HepG2 (cell line): ENCODE data around the gene TBC1D16. TPM values are rescaled to one million over a fixed set of nuclear protein-coding genes. Genes with fewer than 3 reads are reported as not detected.
A peak's percentile ranks its signal among the peaks of the same experiment; 100 is the strongest.

Experiments
- HDAC1 ChIP-seq: sonication (generic); formaldehyde crosslinking; IDR thresholded peaks from 2 replicates; pipeline ENCODE4 v1.5.1; 2020; ENCODE audit warnings: mild to moderate bottlenecking, missing genetic modification reagents
- IRF2 ChIP-seq: IDR thresholded peaks from 2 replicates; pipeline ENCODE4 v1.6.1; 2018; ENCODE audit warnings: missing genetic modification reagents, missing compliant biosample characterization
- NR1H2 ChIP-seq: sonication (generic); formaldehyde crosslinking; IDR thresholded peaks from 2 replicates; pipeline ENCODE4 v1.8.1; 2022; ENCODE audit warnings: low read depth, missing genetic modification reagents, borderline replicate concordance
- NRL ChIP-seq: sonication (generic); formaldehyde crosslinking; IDR thresholded peaks from 2 replicates; pipeline ENCODE4 v1.5.0; 2020; ENCODE audit warnings: missing genetic modification reagents, mild to moderate bottlenecking, moderate library complexity, borderline replicate concordance
- RFX5 ChIP-seq: IDR thresholded peaks from 2 replicates; pipeline ENCODE4 v1.6.1; 2011; ENCODE audit warnings: low read depth, low read length, improper control_type of control experiment
- SNRNP70 ChIP-seq: fragments of 200-400 bp; formaldehyde crosslinking; IDR thresholded peaks from 2 replicates; pipeline ENCODE4 v1.6.1; 2017; ENCODE audit warnings: mild to moderate bottlenecking, low read depth, low read length, moderate library complexity
- SOX13 ChIP-seq, 3 experiments: fragments of 450-650 bp in 1 of 3; sonication (generic) in 1 of 3; formaldehyde crosslinking in 1 of 3; IDR thresholded peaks in 2 of 3; conservative IDR thresholded peaks in 1 of 3; 2 replicates each; pipeline versions ENCODE4 v1.5.0 to v1.6.1; 2016 to 2020; ENCODE audit warnings: antibody characterized with exemption in 1 of 3, mild to moderate bottlenecking in 1 of 3, missing compliant biosample characterization in 1 of 3, missing genetic modification reagents in 1 of 3, moderate library complexity in 1 of 3
- TCF12 ChIP-seq, 2 experiments: fragments of 450-650 bp in 1 of 2; sonication (generic) in 1 of 2; formaldehyde crosslinking in 1 of 2; IDR thresholded peaks; 2 replicates each; pipeline versions ENCODE4 v1.6.1 to v1.8.0; 2017 to 2022; ENCODE audit warnings: antibody characterized with exemption in 1 of 2, mild to moderate bottlenecking in 1 of 2, missing genetic modification reagents in 1 of 2, moderate library complexity in 1 of 2
- TGIF2 ChIP-seq: IDR thresholded peaks from 2 replicates; pipeline ENCODE4 v1.6.1; 2016; ENCODE audit warnings: control low read depth, missing compliant biosample characterization
- U2AF2 ChIP-seq: fragments of 200-400 bp; formaldehyde crosslinking; IDR thresholded peaks from 2 replicates; pipeline ENCODE4 v1.6.1; 2017; ENCODE audit warnings: low read depth, mild to moderate bottlenecking, low read length
- ZNF260 ChIP-seq: sonication (generic); formaldehyde crosslinking; IDR thresholded peaks from 2 replicates; pipeline ENCODE4 v1.4.0; 2020; ENCODE audit warnings: missing genetic modification reagents, low read depth, mild to moderate bottlenecking, borderline replicate concordance
- ZNF652 ChIP-seq: IDR thresholded peaks from 2 replicates; pipeline ENCODE4 v1.6.1; 2016; ENCODE audit warnings: low read depth, borderline replicate concordance
- polyA plus RNA-seq, 8 experiments: library from polyadenylated mRNA; depleted of rRNA in 3 of 8; stranded (reverse) in 7 of 8; unstranded in 1 of 8; fragments of >200 nt; fragmentation: Illumina TruSeq in 4 of 8; extraction: Trizol in 4 of 8; gene quantifications; 2 replicates each; pipeline versions ENCODE4 v1.2.1 to v1.2.3, GENCODE V29; 2011 to 2016; ENCODE audit warnings: low read depth in 4 of 8, missing spikeins in 1 of 8, mixed read lengths in 1 of 8; ENCODE audit not compliant: insufficient read depth in 1 of 8
- total RNA-seq, 5 experiments: library from RNA; depleted of rRNA; stranded (reverse); fragments of >200 nt; fragmentation: Illumina TruSeq; extraction: Trizol; gene quantifications; 2 replicates each; pipeline ENCODE4 v1.2.3, GENCODE V29; 2016; ENCODE audit warnings: low read depth in 1 of 5
- TF ChIP-seq, protein P1 (sequence below): sonication (generic); formaldehyde crosslinking; IDR thresholded peaks from 2 replicates; pipeline ENCODE4 v1.8.1; 2022; ENCODE audit warnings: mild to moderate bottlenecking, missing genetic modification reagents
- TF ChIP-seq, protein P2 (sequence below), 2 experiments: IDR thresholded peaks; 2 replicates each; pipeline ENCODE4 v1.6.1; 2011 to 2012; ENCODE audit warnings: low read length in 2 of 2, borderline replicate concordance in 1 of 2, low read depth in 1 of 2, mild to moderate bottlenecking in 1 of 2, moderate library complexity in 1 of 2
- TF ChIP-seq, protein P3 (sequence below): IDR thresholded peaks from 2 replicates; pipeline ENCODE4 v1.6.1; 2012; ENCODE audit warnings: inconsistent platforms
- TF ChIP-seq, protein P4 (sequence below): sonication (generic); formaldehyde crosslinking; IDR thresholded peaks from 2 replicates; pipeline ENCODE4 v1.5.1; 2020; ENCODE audit warnings: missing genetic modification reagents, mild to moderate bottlenecking, borderline replicate concordance
- TF ChIP-seq, protein P5 (sequence below): sonication (generic); formaldehyde crosslinking; IDR thresholded peaks from 2 replicates; pipeline ENCODE4 v1.5.1; 2020; ENCODE audit warnings: mild to moderate bottlenecking, missing genetic modification reagents, moderate library complexity

TBC1D16 gene
- total and polyA plus RNA-seq, 2 of the 13 experiments (the other 11 are each of a cell fraction or from before 2014, with no cell fraction given) = 14.9 to 24.9 TPM

DNA sequence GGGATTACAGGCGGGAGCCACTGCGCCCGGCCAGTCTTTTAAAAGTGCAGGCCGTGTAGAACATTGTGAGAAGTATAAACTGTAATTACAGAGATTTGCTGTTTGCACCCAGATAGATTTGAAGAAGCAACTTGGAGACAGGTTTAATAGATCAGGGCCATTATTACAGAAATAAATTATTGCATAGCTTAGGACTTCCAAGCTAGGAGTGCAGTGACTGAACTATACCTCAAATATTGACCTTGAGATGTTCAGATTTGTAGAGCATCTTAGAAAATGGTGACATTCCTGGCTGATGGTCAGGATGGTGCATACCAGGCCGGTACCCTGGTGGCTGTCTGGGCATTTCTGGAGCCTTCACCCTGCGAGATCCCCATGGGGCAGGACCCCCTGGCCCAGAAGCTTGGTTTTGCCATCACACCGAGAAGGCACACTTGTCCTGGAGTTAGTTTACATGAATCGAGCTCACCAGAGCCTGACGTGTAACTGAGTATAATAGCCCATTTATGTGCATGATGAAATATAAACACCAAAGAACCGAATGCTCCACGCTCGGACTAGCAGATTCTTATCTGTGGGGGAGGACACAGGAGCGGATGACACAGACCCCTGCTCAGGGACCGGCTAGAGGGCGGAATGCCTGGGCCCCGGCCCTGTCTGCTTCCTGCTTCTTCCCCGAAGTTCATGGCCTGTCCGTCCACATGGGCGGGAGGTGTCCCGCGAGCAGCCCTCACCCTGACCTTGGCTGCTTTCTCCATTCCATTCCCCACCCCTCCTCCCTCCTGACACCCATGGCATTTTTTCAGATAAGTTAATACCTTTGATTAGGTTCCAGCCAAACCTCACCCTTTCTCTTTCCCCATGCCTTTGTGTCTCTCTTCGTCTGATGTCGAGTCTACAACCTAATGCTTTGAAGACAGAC is 32.9 kb upstream of the TBC1D16 start (continued):
- TF ChIP-seq TGIF2 (CRISPR knock-in tag) (peak; percentile 83), ZNF652 (CRISPR knock-in tag) (no peak), SNRNP70 (no peak), TCF12 (IDR thresholded peaks at IDR 0.05) (no peak), TCF12 (CRISPR knock-in tag; IDR thresholded peaks at IDR 0.05) (no peak), RFX5 (no peak), IRF2 (CRISPR knock-in tag) (peak; percentile 55; the same call in 1 of the 2 replicates), HDAC1 (peak; percentile 30; the same call in 1 of the 2 replicates), NR1H2 (no peak), U2AF2 (no peak), ZNF260 (CRISPR knock-in tag) (no peak), SOX13 (IDR thresholded peaks at IDR 0.05) (no peak), SOX13 (CRISPR knock-in tag; conservative IDR thresholded peaks at IDR 0.05 in 1 of 2, IDR thresholded peaks at IDR 0.05 in 1 of 2) (peak in 1 of 2 experiments; percentile 73; a peak in 2 of 4 replicates), NRL (CRISPR knock-in tag) (peak; percentile 61; the same call in 1 of the 2 replicates)
- TF ChIP-seq, protein P1, sequence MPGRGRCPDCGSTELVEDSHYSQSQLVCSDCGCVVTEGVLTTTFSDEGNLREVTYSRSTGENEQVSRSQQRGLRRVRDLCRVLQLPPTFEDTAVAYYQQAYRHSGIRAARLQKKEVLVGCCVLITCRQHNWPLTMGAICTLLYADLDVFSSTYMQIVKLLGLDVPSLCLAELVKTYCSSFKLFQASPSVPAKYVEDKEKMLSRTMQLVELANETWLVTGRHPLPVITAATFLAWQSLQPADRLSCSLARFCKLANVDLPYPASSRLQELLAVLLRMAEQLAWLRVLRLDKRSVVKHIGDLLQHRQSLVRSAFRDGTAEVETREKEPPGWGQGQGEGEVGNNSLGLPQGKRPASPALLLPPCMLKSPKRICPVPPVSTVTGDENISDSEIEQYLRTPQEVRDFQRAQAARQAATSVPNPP = no peak
- TF ChIP-seq, protein P2, sequence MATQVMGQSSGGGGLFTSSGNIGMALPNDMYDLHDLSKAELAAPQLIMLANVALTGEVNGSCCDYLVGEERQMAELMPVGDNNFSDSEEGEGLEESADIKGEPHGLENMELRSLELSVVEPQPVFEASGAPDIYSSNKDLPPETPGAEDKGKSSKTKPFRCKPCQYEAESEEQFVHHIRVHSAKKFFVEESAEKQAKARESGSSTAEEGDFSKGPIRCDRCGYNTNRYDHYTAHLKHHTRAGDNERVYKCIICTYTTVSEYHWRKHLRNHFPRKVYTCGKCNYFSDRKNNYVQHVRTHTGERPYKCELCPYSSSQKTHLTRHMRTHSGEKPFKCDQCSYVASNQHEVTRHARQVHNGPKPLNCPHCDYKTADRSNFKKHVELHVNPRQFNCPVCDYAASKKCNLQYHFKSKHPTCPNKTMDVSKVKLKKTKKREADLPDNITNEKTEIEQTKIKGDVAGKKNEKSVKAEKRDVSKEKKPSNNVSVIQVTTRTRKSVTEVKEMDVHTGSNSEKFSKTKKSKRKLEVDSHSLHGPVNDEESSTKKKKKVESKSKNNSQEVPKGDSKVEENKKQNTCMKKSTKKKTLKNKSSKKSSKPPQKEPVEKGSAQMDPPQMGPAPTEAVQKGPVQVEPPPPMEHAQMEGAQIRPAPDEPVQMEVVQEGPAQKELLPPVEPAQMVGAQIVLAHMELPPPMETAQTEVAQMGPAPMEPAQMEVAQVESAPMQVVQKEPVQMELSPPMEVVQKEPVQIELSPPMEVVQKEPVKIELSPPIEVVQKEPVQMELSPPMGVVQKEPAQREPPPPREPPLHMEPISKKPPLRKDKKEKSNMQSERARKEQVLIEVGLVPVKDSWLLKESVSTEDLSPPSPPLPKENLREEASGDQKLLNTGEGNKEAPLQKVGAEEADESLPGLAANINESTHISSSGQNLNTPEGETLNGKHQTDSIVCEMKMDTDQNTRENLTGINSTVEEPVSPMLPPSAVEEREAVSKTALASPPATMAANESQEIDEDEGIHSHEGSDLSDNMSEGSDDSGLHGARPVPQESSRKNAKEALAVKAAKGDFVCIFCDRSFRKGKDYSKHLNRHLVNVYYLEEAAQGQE (IDR thresholded peaks at IDR 0.05; ENCODE audit: borderline replicate concordance in 1 of 2, low read depth in 1 of 2, low read length in 2 of 2) = no peak
- TF ChIP-seq, protein P3, sequence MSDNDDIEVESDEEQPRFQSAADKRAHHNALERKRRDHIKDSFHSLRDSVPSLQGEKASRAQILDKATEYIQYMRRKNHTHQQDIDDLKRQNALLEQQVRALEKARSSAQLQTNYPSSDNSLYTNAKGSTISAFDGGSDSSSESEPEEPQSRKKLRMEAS = peak; percentile 77
- TF ChIP-seq, protein P4, sequence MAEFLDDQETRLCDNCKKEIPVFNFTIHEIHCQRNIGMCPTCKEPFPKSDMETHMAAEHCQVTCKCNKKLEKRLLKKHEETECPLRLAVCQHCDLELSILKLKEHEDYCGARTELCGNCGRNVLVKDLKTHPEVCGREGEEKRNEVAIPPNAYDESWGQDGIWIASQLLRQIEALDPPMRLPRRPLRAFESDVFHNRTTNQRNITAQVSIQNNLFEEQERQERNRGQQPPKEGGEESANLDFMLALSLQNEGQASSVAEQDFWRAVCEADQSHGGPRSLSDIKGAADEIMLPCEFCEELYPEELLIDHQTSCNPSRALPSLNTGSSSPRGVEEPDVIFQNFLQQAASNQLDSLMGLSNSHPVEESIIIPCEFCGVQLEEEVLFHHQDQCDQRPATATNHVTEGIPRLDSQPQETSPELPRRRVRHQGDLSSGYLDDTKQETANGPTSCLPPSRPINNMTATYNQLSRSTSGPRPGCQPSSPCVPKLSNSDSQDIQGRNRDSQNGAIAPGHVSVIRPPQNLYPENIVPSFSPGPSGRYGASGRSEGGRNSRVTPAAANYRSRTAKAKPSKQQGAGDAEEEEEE (CRISPR knock-in tag) = no peak
- TF ChIP-seq, protein P5, sequence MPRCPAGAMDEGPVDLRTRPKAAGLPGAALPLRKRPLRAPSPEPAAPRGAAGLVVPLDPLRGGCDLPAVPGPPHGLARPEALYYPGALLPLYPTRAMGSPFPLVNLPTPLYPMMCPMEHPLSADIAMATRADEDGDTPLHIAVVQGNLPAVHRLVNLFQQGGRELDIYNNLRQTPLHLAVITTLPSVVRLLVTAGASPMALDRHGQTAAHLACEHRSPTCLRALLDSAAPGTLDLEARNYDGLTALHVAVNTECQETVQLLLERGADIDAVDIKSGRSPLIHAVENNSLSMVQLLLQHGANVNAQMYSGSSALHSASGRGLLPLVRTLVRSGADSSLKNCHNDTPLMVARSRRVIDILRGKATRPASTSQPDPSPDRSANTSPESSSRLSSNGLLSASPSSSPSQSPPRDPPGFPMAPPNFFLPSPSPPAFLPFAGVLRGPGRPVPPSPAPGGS (CRISPR knock-in tag) = no peak
